A673 (cell line): ENCODE data around the gene KRT31. TPM values are rescaled to one million over a fixed set of nuclear protein-coding genes. Genes with fewer than 3 reads are reported as not detected.

Experiments
- BruUV-seq: library from RNA; stranded (reverse); fragments of 400-500 nt; replicated peaks from 2 replicates; lab custom pipeline; 2021; lab: Mats Ljungman, UMichigan
- CTCF ChIA-PET: fragments of 300-600 bp; sonication (Branson Sonifier 250); formaldehyde crosslinking; loops from one replicate; lab custom pipeline; 2022; ENCODE audit warnings: antibody characterized with exemption; lab: Charles Lee
- POLR2A ChIA-PET: fragments of 300-600 bp; sonication (Branson Sonifier 250); formaldehyde crosslinking; loops from one replicate; lab custom pipeline; 2022; ENCODE audit warnings: antibody characterized with exemption; ENCODE audit not compliant: low non-redundant PET; lab: Charles Lee
- DNase-seq: peaks from one replicate; pipeline ENCODE4 v3.0.0-alpha.2; 2015; ENCODE audit warnings: low spot score
- H3K27ac ChIP-seq: fragments of 200-600 bp; sonication (generic); 2 replicates; pipeline ENCODE4 v1.5.1; 2016; ENCODE audit warnings: mixed run types, low read depth, mild to moderate bottlenecking, mixed read lengths, antibody characterized with exemption, low read length; ENCODE audit not compliant: poor library complexity, severe bottlenecking
- H3K27me3 ChIP-seq: fragments of 200-600 bp; sonication (generic); replicated peaks from 2 replicates; pipeline ENCODE4 v1.6.1; 2017; ENCODE audit warnings: mixed run types, low read depth, mild to moderate bottlenecking, mixed read lengths, antibody characterized with exemption, low read length; ENCODE audit not compliant: insufficient read depth, poor library complexity
- H3K36me3 ChIP-seq: fragments of 200-600 bp; sonication (generic); 2 replicates; pipeline ENCODE4 v1.6.1; 2016; ENCODE audit warnings: mixed run types, mild to moderate bottlenecking, mixed read lengths, antibody characterized with exemption, low read length; ENCODE audit not compliant: insufficient read depth, poor library complexity, severe bottlenecking
- H3K4me1 ChIP-seq: fragments of 200-600 bp; sonication (generic); 2 replicates; pipeline ENCODE4 v1.6.1; 2017; ENCODE audit warnings: mixed run types, mild to moderate bottlenecking, mixed read lengths, antibody characterized with exemption, low read length; ENCODE audit not compliant: insufficient read depth, poor library complexity, severe bottlenecking
- H3K4me3 ChIP-seq: fragments of 200-600 bp; sonication (generic); 2 replicates; pipeline ENCODE4 v1.5.1; 2016; ENCODE audit warnings: low read depth, mixed run types, mild to moderate bottlenecking, mixed read lengths, low read length; ENCODE audit not compliant: poor library complexity, severe bottlenecking
- H3K9me3 ChIP-seq: fragments of 200-600 bp; sonication (generic); 2 replicates; pipeline ENCODE4 v1.6.1; 2016; ENCODE audit warnings: mixed run types, low read depth, mild to moderate bottlenecking, mixed read lengths, antibody characterized with exemption, low read length; ENCODE audit not compliant: poor library complexity, severe bottlenecking
- EZH2 ChIP-seq: fragments of 200-600 bp; sonication (generic); IDR thresholded peaks from 2 replicates; pipeline ENCODE4 v1.6.1; 2017; ENCODE audit warnings: borderline replicate concordance, low read depth, mild to moderate bottlenecking, mixed read lengths, antibody characterized with exemption, low read length; ENCODE audit not compliant: poor library complexity, severe bottlenecking
- intact Hi-C: fragments of 100-400 bp; cut with micrococcal nuclease; formaldehyde crosslinking; loops from one replicate; pipeline ENCODE4 v1.10.0; 2022; ENCODE audit not compliant: unreplicated experiment
- total RNA-seq: library from RNA; stranded (reverse); gene quantifications from 2 replicates; pipeline ENCODE4 v1.2.3, GENCODE V29; 2021
- TF ChIP-seq, protein P1 (sequence below): fragments of 300-800, 200-600 bp; sonication (generic); conservative IDR thresholded peaks from 2 replicates; pipeline ENCODE4 v1.5.1; 2017; ENCODE audit warnings: low read depth, mild to moderate bottlenecking, antibody characterized with exemption, low read length, moderate library complexity, mixed read lengths

Gene KRT31
- total RNA-seq, 1 experiment from 2014 or later: not detected

DNA sequence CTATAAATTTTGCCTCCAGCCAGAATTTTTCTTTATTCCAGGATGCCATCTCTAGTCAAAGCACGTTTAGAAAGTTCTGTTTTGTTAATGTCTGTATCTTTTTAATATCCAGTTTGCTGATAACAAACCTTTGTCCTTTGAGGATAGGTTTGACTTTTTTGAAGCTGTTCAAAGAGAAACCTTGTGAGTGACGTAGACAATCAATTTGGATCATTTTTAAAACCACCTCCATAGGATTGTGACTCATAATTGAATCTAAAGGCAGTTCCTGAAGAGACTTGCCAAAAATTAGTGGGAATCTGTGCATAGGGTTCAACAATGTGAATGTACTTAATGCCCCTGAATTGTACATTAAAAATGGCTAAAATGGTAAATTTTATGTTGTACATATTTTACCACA lies 5.9 kb downstream of the KRT31 start:
- H3K36me3 ChIP-seq: no peaks in the 10 kb centered on the region
- no peak overlapping the region for H3K27ac ChIP-seq
- no peak for DNase-seq
- intact Hi-C loops: no loop called here
- TF ChIP-seq EZH2: no peak
- TF ChIP-seq, protein P1, sequence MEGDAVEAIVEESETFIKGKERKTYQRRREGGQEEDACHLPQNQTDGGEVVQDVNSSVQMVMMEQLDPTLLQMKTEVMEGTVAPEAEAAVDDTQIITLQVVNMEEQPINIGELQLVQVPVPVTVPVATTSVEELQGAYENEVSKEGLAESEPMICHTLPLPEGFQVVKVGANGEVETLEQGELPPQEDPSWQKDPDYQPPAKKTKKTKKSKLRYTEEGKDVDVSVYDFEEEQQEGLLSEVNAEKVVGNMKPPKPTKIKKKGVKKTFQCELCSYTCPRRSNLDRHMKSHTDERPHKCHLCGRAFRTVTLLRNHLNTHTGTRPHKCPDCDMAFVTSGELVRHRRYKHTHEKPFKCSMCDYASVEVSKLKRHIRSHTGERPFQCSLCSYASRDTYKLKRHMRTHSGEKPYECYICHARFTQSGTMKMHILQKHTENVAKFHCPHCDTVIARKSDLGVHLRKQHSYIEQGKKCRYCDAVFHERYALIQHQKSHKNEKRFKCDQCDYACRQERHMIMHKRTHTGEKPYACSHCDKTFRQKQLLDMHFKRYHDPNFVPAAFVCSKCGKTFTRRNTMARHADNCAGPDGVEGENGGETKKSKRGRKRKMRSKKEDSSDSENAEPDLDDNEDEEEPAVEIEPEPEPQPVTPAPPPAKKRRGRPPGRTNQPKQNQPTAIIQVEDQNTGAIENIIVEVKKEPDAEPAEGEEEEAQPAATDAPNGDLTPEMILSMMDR: no peak
- CTCF ChIA-PET: no interaction called here
- no peak overlapping the region for H3K4me3 ChIP-seq
- H3K9me3 ChIP-seq: peaks cover 1% of the 10 kb centered on the region
- no peaks in the 10 kb centered on the region for H3K4me1 ChIP-seq
- H3K27me3 ChIP-seq: no peaks in the 10 kb centered on the region
- no TSS peak for BruUV-seq
- POLR2A ChIA-PET: no interaction called here

DNA sequence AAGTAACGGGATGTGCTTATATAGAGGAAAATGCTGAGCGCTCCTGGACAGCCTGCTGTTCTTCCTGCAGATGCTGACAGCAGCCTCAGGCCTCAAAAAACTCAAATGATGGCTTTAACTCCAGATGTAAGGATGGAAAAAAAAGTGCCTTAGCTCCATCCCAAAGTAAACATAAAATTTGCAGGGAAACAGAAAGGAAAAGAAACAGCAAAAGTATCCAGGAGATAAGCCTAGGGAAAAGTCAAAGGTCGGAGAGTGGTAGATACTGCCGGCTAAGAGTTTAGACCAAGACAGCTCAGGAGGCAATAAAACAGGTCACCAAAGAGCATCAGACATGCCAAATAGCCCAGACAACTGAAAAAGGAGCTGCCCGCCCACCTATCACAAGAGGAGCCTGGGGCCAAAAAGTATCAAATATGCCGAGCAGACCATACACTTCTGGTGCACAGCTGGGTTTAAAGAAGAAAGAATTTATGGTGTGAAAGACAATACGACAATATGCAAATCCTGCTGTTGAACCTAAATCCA lies 6.9 kb downstream of the KRT31 start:
- intact Hi-C loops: no loop called here
- no peak for TF ChIP-seq EZH2
- TF ChIP-seq, protein P1: no peak
- peaks cover 2% of the 10 kb centered on the region for H3K9me3 ChIP-seq
- DNase-seq: no peak
- H3K36me3 ChIP-seq: no peaks in the 10 kb centered on the region
- H3K27me3 ChIP-seq: no peaks in the 10 kb centered on the region
- no peak overlapping the region for H3K4me3 ChIP-seq
- ChIA-PET POLR2A (interaction anchor here (1.1 kb wide), 1 partner anchor 298 kb away, joined by 4 read pairs; the partner anchor contains the start of gene EIF1), CTCF (no interaction called here)
- BruUV-seq: no TSS peak
- H3K27ac ChIP-seq: no peak overlapping the region
- H3K4me1 ChIP-seq: no peaks in the 10 kb centered on the region

DNA sequence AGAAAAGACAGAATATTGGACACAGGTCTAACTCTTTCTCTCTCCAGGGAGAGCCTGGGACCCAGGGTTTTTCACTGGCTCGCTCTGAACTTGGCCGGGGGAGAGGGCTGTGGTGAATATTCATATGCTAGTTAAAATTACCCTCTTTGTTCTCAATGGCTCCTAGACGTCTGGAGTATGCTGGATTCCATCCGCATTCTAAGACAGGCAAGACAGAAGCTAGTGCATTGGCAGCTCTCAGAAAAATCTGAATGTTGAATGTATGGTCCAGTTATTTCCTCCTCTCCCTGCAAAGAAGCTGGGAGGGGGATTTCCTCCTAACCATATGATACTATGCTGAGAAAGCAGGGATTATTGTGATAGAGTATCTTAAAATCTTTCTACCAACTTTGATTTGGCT lies 9.7 kb downstream of the KRT31 start:
- Histone ChIP-seq H3K4me1 (no peaks in the 10 kb centered on the region), H3K9me3 (peaks cover 2% of the 10 kb centered on the region), H3K27me3 (no peaks in the 10 kb centered on the region), H3K36me3 (no peaks in the 10 kb centered on the region), H3K4me3 (no peak overlapping the region), H3K27ac (no peak overlapping the region)
- no peak for DNase-seq
- TF ChIP-seq EZH2: no peak
- TF ChIP-seq, protein P1: no peak
- CTCF ChIA-PET: no interaction called here
- POLR2A ChIA-PET: no interaction called here
- intact Hi-C loops: no loop called here
- BruUV-seq: no TSS peak
